Neural cell (in vitro differentiated cells): Measurements from ENCODE around the gene FSCN2. TPM values are rescaled to one million over a fixed set of nuclear protein-coding genes. Genes with fewer than 3 reads are reported as not detected.

Experiments used
- H2AFZ ChIP-seq: fragments of 200-600, 300-800 bp; sonication (generic), shearing (Covaris generic); 2 replicates; pipeline ENCODE4 v1.6.0; 2014; ENCODE audit warnings: low read depth, mild to moderate bottlenecking, antibody characterized with exemption, low read length, moderate library complexity
- H3F3A ChIP-seq: fragments of 200-600 bp; shearing (Covaris generic); 2 replicates; pipeline ENCODE4 v1.6.1; 2016; ENCODE audit warnings: mild to moderate bottlenecking, moderate library complexity, mixed read lengths, antibody characterized with exemption, low read length; ENCODE audit not compliant: insufficient read depth, poor library complexity, severe bottlenecking
- H3K27ac ChIP-seq: fragments of 200-600, 300-800 bp; sonication (generic), shearing (Covaris generic); 2 replicates; pipeline ENCODE4 v1.5.1; 2014; ENCODE audit warnings: mild to moderate bottlenecking, low read length, moderate library complexity
- H3K27me3 ChIP-seq: fragments of 300-800, 200-600 bp; sonication (generic), shearing (Covaris generic); 2 replicates; pipeline ENCODE4 v1.6.0; 2014; ENCODE audit warnings: mild to moderate bottlenecking, low read depth, low read length, moderate library complexity; ENCODE audit not compliant: insufficient read depth
- H3K36me3 ChIP-seq: fragments of 300-800, 200-600 bp; sonication (generic), shearing (Covaris generic); 2 replicates; pipeline ENCODE4 v1.5.1; 2014; ENCODE audit warnings: mild to moderate bottlenecking, antibody characterized with exemption, low read length, moderate library complexity; ENCODE audit not compliant: insufficient read depth
- H3K4me2 ChIP-seq: fragments of 300-800, 200-600 bp; sonication (generic), shearing (Covaris generic); 2 replicates; pipeline ENCODE4 v1.6.0; 2014; ENCODE audit warnings: mild to moderate bottlenecking, low read length
- H3K4me3 ChIP-seq: fragments of 300-800, 200-600 bp; sonication (generic), shearing (Covaris generic); 2 replicates; pipeline ENCODE4 v1.5.1; 2014; ENCODE audit warnings: mild to moderate bottlenecking, low read length, moderate library complexity
- H3K79me2 ChIP-seq: fragments of 200-600 bp; shearing (Covaris generic); replicated peaks from 2 replicates; pipeline ENCODE4 v1.6.0; 2014; ENCODE audit warnings: mild to moderate bottlenecking, low read length, moderate library complexity; ENCODE audit not compliant: insufficient read depth
- H3K9ac ChIP-seq: fragments of 300-800, 200-600 bp; sonication (generic), shearing (Covaris generic); 2 replicates; pipeline ENCODE4 v1.6.1; 2016; ENCODE audit warnings: mild to moderate bottlenecking, low read length, mixed read lengths
- H3K9me2 ChIP-seq: fragments of 200-600 bp; shearing (Covaris generic); 2 replicates; pipeline ENCODE4 v1.6.1; 2016; ENCODE audit warnings: mild to moderate bottlenecking, low read length, mixed read lengths; ENCODE audit not compliant: insufficient read depth
- H3K9me3 ChIP-seq: fragments of 200-600, 300-800 bp; sonication (generic), shearing (Covaris generic); 2 replicates; pipeline ENCODE4 v1.6.1; 2016; ENCODE audit warnings: mild to moderate bottlenecking, mixed run types, low read length, moderate library complexity, mixed read lengths
- H4K20me1 ChIP-seq: fragments of 200-600 bp; shearing (Covaris generic); 2 replicates; pipeline ENCODE4 v1.6.1; 2016; ENCODE audit warnings: mild to moderate bottlenecking, mixed run types; ENCODE audit not compliant: insufficient read depth
- CTCF ChIP-seq: fragments of 450-650 bp; IDR thresholded peaks from 2 replicates; pipeline ENCODE4 v1.5.1; 2014; ENCODE audit warnings: antibody characterized with exemption, mild to moderate bottlenecking, moderate library complexity; ENCODE audit not compliant: poor library complexity, severe bottlenecking
- EP300 ChIP-seq: fragments of 450-650 bp; conservative IDR thresholded peaks from 2 replicates; pipeline ENCODE4 v1.6.1; 2014; ENCODE audit warnings: antibody characterized with exemption, mild to moderate bottlenecking, moderate library complexity; ENCODE audit not compliant: poor library complexity, severe bottlenecking
- EZH2 ChIP-seq: fragments of 200-600, 300-800 bp; shearing (Covaris generic), sonication (generic); IDR thresholded peaks from 2 replicates; pipeline ENCODE4 v1.6.1; 2014; ENCODE audit warnings: antibody characterized with exemption, low read length, borderline replicate concordance, mild to moderate bottlenecking; ENCODE audit not compliant: insufficient read depth, poor library complexity, severe bottlenecking
- MXI1 ChIP-seq: fragments of 450-650 bp; conservative IDR thresholded peaks from 2 replicates; pipeline ENCODE4 v1.6.1; 2014; ENCODE audit warnings: antibody characterized with exemption, mild to moderate bottlenecking; ENCODE audit not compliant: poor library complexity, severe bottlenecking
- POLR2AphosphoS5 ChIP-seq: IDR thresholded peaks from 2 replicates; pipeline ENCODE4 v1.6.1; 2012
- RAD21 ChIP-seq: fragments of 450-650 bp; conservative IDR thresholded peaks from 2 replicates; pipeline ENCODE4 v1.6.1; 2014; ENCODE audit warnings: antibody characterized with exemption, mild to moderate bottlenecking, moderate library complexity
- REST ChIP-seq: IDR thresholded peaks from 2 replicates; pipeline ENCODE4 v1.6.1; 2012; ENCODE audit warnings: borderline replicate concordance
- SMC3 ChIP-seq: fragments of 450-650 bp; conservative IDR thresholded peaks from 2 replicates; pipeline ENCODE4 v1.6.1; 2014; ENCODE audit warnings: antibody characterized with exemption, mild to moderate bottlenecking, moderate library complexity; ENCODE audit not compliant: poor library complexity
- TAF1 ChIP-seq: IDR thresholded peaks from 2 replicates; pipeline ENCODE4 v1.6.1; 2012; ENCODE audit warnings: low read depth
- polyA plus RNA-seq: library from polyadenylated mRNA; depleted of rRNA; stranded (reverse); fragments of >200 nt; gene quantifications from 2 replicates; pipeline ENCODE4 v1.2.3, GENCODE V29; 2014

The FSCN2 gene
- polyA plus RNA-seq, 1 donor from 2014 or later = 4.8 TPM

GRCh38 chr17:81538651-81539570 lies 10.7 kb downstream of the FSCN2 start:
- H3K27ac ChIP-seq = no peak overlapping the region
- no peak overlapping the region for H3K4me3 ChIP-seq
- H3K36me3 ChIP-seq = no peaks in the 10 kb centered on the region
- TF ChIP-seq CTCF = no peak
- TF ChIP-seq EZH2 = no peak
- TF ChIP-seq TAF1 = no peak
- TF ChIP-seq REST = no peak
- no peak for TF ChIP-seq RAD21
- TF ChIP-seq POLR2AphosphoS5 = no peak
- TF ChIP-seq MXI1 = no peak
- TF ChIP-seq EP300 = no peak
- no peak for TF ChIP-seq SMC3
- H4K20me1 ChIP-seq = no peaks in the 10 kb centered on the region
- no peaks in the 10 kb centered on the region for H3K9me2 ChIP-seq
- H3K79me2 ChIP-seq = no peaks in the 10 kb centered on the region
- no peak overlapping the region for H2AFZ ChIP-seq
- no peaks in the 10 kb centered on the region for H3K9me3 ChIP-seq
- no peaks in the 10 kb centered on the region for H3F3A ChIP-seq
- H3K27me3 ChIP-seq = no peaks in the 10 kb centered on the region
- no peak overlapping the region for H3K9ac ChIP-seq
- H3K4me2 ChIP-seq = no peak overlapping the region

GRCh38 chr17:81539571-81539900 lies 11.4 kb downstream of the FSCN2 start:
- no peaks in the 10 kb centered on the region for H3K9me3 ChIP-seq
- H3K27me3 ChIP-seq = no peaks in the 10 kb centered on the region
- no peaks in the 10 kb centered on the region for H3F3A ChIP-seq
- no peak overlapping the region for H3K9ac ChIP-seq
- H3K79me2 ChIP-seq = no peaks in the 10 kb centered on the region
- TF ChIP-seq POLR2AphosphoS5 = no peak
- no peak for TF ChIP-seq EZH2
- no peak for TF ChIP-seq MXI1
- no peak for TF ChIP-seq REST
- H3K27ac ChIP-seq = no peak overlapping the region
- H4K20me1 ChIP-seq = no peaks in the 10 kb centered on the region
- H3K4me2 ChIP-seq = no peak overlapping the region
- no peak overlapping the region for H2AFZ ChIP-seq
- no peak overlapping the region for H3K4me3 ChIP-seq
- H3K9me2 ChIP-seq = no peaks in the 10 kb centered on the region
- H3K36me3 ChIP-seq = no peaks in the 10 kb centered on the region
